ENCODE measurements around the gene EFNA3.
A peak's percentile ranks its signal among the peaks of the same experiment; 100 is the strongest.

Gene EFNA3

GRCh38 chr1:155078469-155079209 lies at the start of gene EFNA3:
Gene EFNA3, plus strand, starts transcription at chr1:155078837. Its CDS starts 105 bp downstream, at chr1:155078942.
- peak; percentile 98 for DNase-seq (ENCODE audit: low spot score)

GRCh38 chr1:155029513-155030242 lies 49.0 kb upstream of the EFNA3 start:
- no peak for DNase-seq (ENCODE audit: low spot score)

- no peak for DNase-seq (ENCODE audit: low spot score)
These were observed 48.3 kb upstream of the EFNA3 start for GRCh38 chr1:155030243-155030795.

GRCh38 chr1:155030899-155031298 lies 47.7 kb upstream of the EFNA3 start:
- DNase-seq (ENCODE audit: low spot score), result no peak

- DNase-seq (ENCODE audit: low spot score), result no peak
These were observed 45.8 kb upstream of the EFNA3 start for GRCh38 chr1:155032886-155033285.

GRCh38 chr1:155033524-155033923 lies 45.1 kb upstream of the EFNA3 start, which contains the start of the genes DCST1 and DCST2:
Gene DCST1, plus strand, starts transcription at chr1:155033824. Its CDS starts 213 bp downstream, at chr1:155034037.
Gene DCST2, minus strand, starts transcription at chr1:155033781. Its CDS starts 80 bp downstream, at chr1:155033701.
- no peak for DNase-seq (ENCODE audit: low spot score)

GRCh38 chr1:155034318-155035208 lies 44.1 kb upstream of the EFNA3 start:
- no peak for DNase-seq (ENCODE audit: low spot score)

GRCh38 chr1:155035936-155036335 lies 42.7 kb upstream of the EFNA3 start:
- no peak for DNase-seq (ENCODE audit: low spot score)

- no peak for DNase-seq (ENCODE audit: low spot score)
These were observed 41.6 kb upstream of the EFNA3 start for GRCh38 chr1:155037043-155037442.

- no peak for DNase-seq (ENCODE audit: low spot score)
These were observed 40.7 kb upstream of the EFNA3 start for GRCh38 chr1:155037851-155038441.

- no peak for DNase-seq (ENCODE audit: low spot score)
These were observed 39.9 kb upstream of the EFNA3 start for GRCh38 chr1:155038602-155039307.

- DNase-seq (ENCODE audit: low spot score), result no peak
These were observed 39.3 kb upstream of the EFNA3 start for GRCh38 chr1:155039308-155039669.

GRCh38 chr1:155040358-155041093 lies 38.1 kb upstream of the EFNA3 start:
- DNase-seq (ENCODE audit: low spot score), result no peak

- DNase-seq (ENCODE audit: low spot score), result no peak
These were observed 35.8 kb upstream of the EFNA3 start for GRCh38 chr1:155042789-155043188.

GRCh38 chr1:155043301-155043702 lies 35.3 kb upstream of the EFNA3 start:
- no peak for DNase-seq (ENCODE audit: low spot score)

GRCh38 chr1:155043793-155044192 lies 34.8 kb upstream of the EFNA3 start:
- DNase-seq (ENCODE audit: low spot score), result no peak

GRCh38 chr1:155044365-155044764 lies 34.3 kb upstream of the EFNA3 start:
- DNase-seq (ENCODE audit: low spot score), result no peak

GRCh38 chr1:155044812-155045657 lies 33.6 kb upstream of the EFNA3 start:
- peak; percentile 94 for DNase-seq (ENCODE audit: low spot score)

All from HuH-7.5 (cell line).